Mucosa of descending colon (tissue), 3 donors: ENCODE data around the gene STX8. TPM values are rescaled to one million over a fixed set of nuclear protein-coding genes. Genes with fewer than 3 reads are reported as not detected.

Experiments used
- ATAC-seq: fragments of 200-7000 bp; cut with Tn5 transposase; one replicate; pipeline ENCODE4 v1.9.1; 2020; ENCODE audit warnings: mild to moderate bottlenecking, moderate library complexity
- DNase-seq, 3 donors: peaks; one replicate each; pipeline ENCODE4 v3.0.0-alpha.2; 2020
- H3K36me3 ChIP-seq: fragments of 200-600 bp; one replicate; pipeline ENCODE4 v1.8.0; 2021; ENCODE audit warnings: low read depth, mild to moderate bottlenecking
- H3K4me1 ChIP-seq: fragments of 200-600 bp; one replicate; pipeline ENCODE4 v1.8.0; 2021; ENCODE audit warnings: low read depth, mild to moderate bottlenecking
- H3K4me3 ChIP-seq: fragments of 200-600 bp; one replicate; pipeline ENCODE4 v1.8.0; 2021; ENCODE audit warnings: mild to moderate bottlenecking
- H3K9me3 ChIP-seq: fragments of 200-600 bp; one replicate; pipeline ENCODE4 v1.8.0; 2021; ENCODE audit warnings: mild to moderate bottlenecking
- CTCF ChIP-seq: fragments of 200-600 bp; IDR thresholded peaks from one replicate; pipeline ENCODE4 v1.8.0; 2022; ENCODE audit warnings: antibody characterized with exemption, mild to moderate bottlenecking
- intact Hi-C, 2 donors: fragments of 100-400 bp; cut with DNase I in 1 of 2; cut with micrococcal nuclease in 1 of 2; formaldehyde crosslinking; loops; one replicate each; pipeline versions ENCODE4 v1.11.0 to v1.11.1; 2022; cut with DNase I, micrococcal nuclease
- total RNA-seq, 3 donors: library from RNA; stranded (reverse); fragmentation: NEBNext Ultra II Directional in 2 of 3; extraction: Animal tissue kit (Norgen Biotek cat#: 25700) in 2 of 3; gene quantifications; one replicate each; pipeline versions ENCODE4 v1.2.1 to v1.2.4, GENCODE V29; 2021 to 2023
- donor health status: DM: no; HTN: no; CAD: no; lungs with moderate emphysema.
- donor health status: DM: no; HTN: no; CAD: no.
- donor health status: DM: no; HTN: yes; CAD: no.

STX8 gene
- total RNA-seq, 3 donors from 2014 or later = 45.1 to 62.5 (median 54.4) TPM

- ATAC-seq = no peak
- no peak for TF ChIP-seq CTCF
These were observed 204.6 kb downstream of the STX8 start for GRCh38 chr17:9371019-9371418.

GRCh38 chr17:9370467-9370866 lies 205.2 kb downstream of the STX8 start:
- H3K9me3 ChIP-seq = no peaks in the 10 kb centered on the region
- intact Hi-C loops = no loop called here
- no peaks in the 10 kb centered on the region for H3K4me1 ChIP-seq
- no peaks in the 10 kb centered on the region for H3K36me3 ChIP-seq
- no peak for TF ChIP-seq CTCF
- DNase-seq (no peak), ATAC-seq (no peak)
- H3K4me3 ChIP-seq = no peak overlapping the region

More at GRCh38 chr17:9371019-9371418, 204.6 kb downstream of the STX8 start:
- no peaks in the 10 kb centered on the region for H3K9me3 ChIP-seq
- DNase-seq = no peak
- no peaks in the 10 kb centered on the region for H3K36me3 ChIP-seq
- intact Hi-C loops = no loop called here
- H3K4me3 ChIP-seq = no peak overlapping the region
- no peaks in the 10 kb centered on the region for H3K4me1 ChIP-seq

- H3K4me3 ChIP-seq = no peak overlapping the region
- no peak for TF ChIP-seq CTCF
- no peak for ATAC-seq
- no peak for DNase-seq
- H3K9me3 ChIP-seq = no peaks in the 10 kb centered on the region
- H3K36me3 ChIP-seq = no peaks in the 10 kb centered on the region
- H3K4me1 ChIP-seq = no peaks in the 10 kb centered on the region
- intact Hi-C loops = no loop called here
These were observed 207.0 kb downstream of the STX8 start for GRCh38 chr17:9368631-9369030.

- no peaks in the 10 kb centered on the region for H3K36me3 ChIP-seq
- H3K4me3 ChIP-seq = no peak overlapping the region
- TF ChIP-seq CTCF = no peak
- intact Hi-C loops = no loop called here
- no peak for ATAC-seq
- no peak for DNase-seq
- H3K4me1 ChIP-seq = no peaks in the 10 kb centered on the region
- no peaks in the 10 kb centered on the region for H3K9me3 ChIP-seq
These were observed 208.5 kb downstream of the STX8 start for GRCh38 chr17:9367156-9367555.

- H3K4me3 ChIP-seq = no peak overlapping the region
- intact Hi-C loops = no loop called here
- TF ChIP-seq CTCF = no peak
- no peaks in the 10 kb centered on the region for H3K4me1 ChIP-seq
- no peaks in the 10 kb centered on the region for H3K9me3 ChIP-seq
- no peaks in the 10 kb centered on the region for H3K36me3 ChIP-seq
- DNase-seq = no peak
- ATAC-seq = no peak
These were observed 210.7 kb downstream of the STX8 start for GRCh38 chr17:9364837-9365430.
